HG02981 (cell line): Measurements from ENCODE around the gene AFG3L2.

Experiments
- ATAC-seq: cut with Tn5 transposase; IDR thresholded peaks from one replicate; pipeline ENCODE4 v1.9.1; 2021; ENCODE audit warnings: mild to moderate bottlenecking, moderate library complexity; ENCODE audit not compliant: unreplicated experiment

Gene AFG3L2

GRCh38 chr18:12282442-12283039, 94.5 kb downstream of the AFG3L2 start:
- no peak for ATAC-seq

GRCh38 chr18:12281861-12282260, 95.2 kb downstream of the AFG3L2 start:
- no peak for ATAC-seq

- ATAC-seq: no peak
Observed at GRCh38 chr18:12279781-12280531, 97.1 kb downstream of the AFG3L2 start.
